Embryonic facial prominence (tissue), 1 donor: ENCODE results near the gene LRRC75A.

Source experiments
- DNase-seq: peaks from one replicate; pipeline ENCODE4 v3.0.0-alpha.2; 2016; ENCODE audit errors: extremely low spot score

The LRRC75A gene

GRCh38 chr17:16493531-16494046 lies 1.6 kb upstream of the LRRC75A start:
- no peak for DNase-seq

GRCh38 chr17:16492613-16493530 lies 879 bp upstream of the LRRC75A start:
- no peak for DNase-seq

GRCh38 chr17:16491131-16491702 lies 776 bp downstream of the LRRC75A start:
- no peak for DNase-seq

- no peak for DNase-seq
These were observed 2.6 kb downstream of the LRRC75A start for GRCh38 chr17:16489431-16489830.

GRCh38 chr17:16488968-16489337 lies 3.0 kb downstream of the LRRC75A start:
- DNase-seq, result no peak

GRCh38 chr17:16488186-16488967 lies 3.6 kb downstream of the LRRC75A start:
- DNase-seq, result no peak

GRCh38 chr17:16486373-16487250 lies 5.4 kb downstream of the LRRC75A start:
- DNase-seq, result no peak

- DNase-seq, result no peak
These were observed 7.4 kb downstream of the LRRC75A start for GRCh38 chr17:16484445-16485175.

- DNase-seq, result no peak
These were observed 8.9 kb downstream of the LRRC75A start for GRCh38 chr17:16483021-16483645.

- no peak for DNase-seq
These were observed 9.7 kb downstream of the LRRC75A start for GRCh38 chr17:16482253-16482652.

- no peak for DNase-seq
These were observed 11.0 kb downstream of the LRRC75A start for GRCh38 chr17:16480995-16481394.

- DNase-seq, result no peak
These were observed 12.7 kb downstream of the LRRC75A start for GRCh38 chr17:16479264-16479663.

- no peak for DNase-seq
These were observed 13.3 kb downstream of the LRRC75A start for GRCh38 chr17:16478649-16479048.

- DNase-seq, result no peak
These were observed 14.3 kb downstream of the LRRC75A start for GRCh38 chr17:16477666-16478065.

- no peak for DNase-seq
These were observed 14.7 kb downstream of the LRRC75A start for GRCh38 chr17:16477255-16477654.

GRCh38 chr17:16475179-16475704 lies 16.8 kb downstream of the LRRC75A start:
- no peak for DNase-seq

GRCh38 chr17:16474012-16474725 lies 17.8 kb downstream of the LRRC75A start:
- DNase-seq, result no peak

- no peak for DNase-seq
These were observed 18.7 kb downstream of the LRRC75A start for GRCh38 chr17:16473044-16474011.
